ENCODE results near the gene GALT.

Gene GALT

DNA sequence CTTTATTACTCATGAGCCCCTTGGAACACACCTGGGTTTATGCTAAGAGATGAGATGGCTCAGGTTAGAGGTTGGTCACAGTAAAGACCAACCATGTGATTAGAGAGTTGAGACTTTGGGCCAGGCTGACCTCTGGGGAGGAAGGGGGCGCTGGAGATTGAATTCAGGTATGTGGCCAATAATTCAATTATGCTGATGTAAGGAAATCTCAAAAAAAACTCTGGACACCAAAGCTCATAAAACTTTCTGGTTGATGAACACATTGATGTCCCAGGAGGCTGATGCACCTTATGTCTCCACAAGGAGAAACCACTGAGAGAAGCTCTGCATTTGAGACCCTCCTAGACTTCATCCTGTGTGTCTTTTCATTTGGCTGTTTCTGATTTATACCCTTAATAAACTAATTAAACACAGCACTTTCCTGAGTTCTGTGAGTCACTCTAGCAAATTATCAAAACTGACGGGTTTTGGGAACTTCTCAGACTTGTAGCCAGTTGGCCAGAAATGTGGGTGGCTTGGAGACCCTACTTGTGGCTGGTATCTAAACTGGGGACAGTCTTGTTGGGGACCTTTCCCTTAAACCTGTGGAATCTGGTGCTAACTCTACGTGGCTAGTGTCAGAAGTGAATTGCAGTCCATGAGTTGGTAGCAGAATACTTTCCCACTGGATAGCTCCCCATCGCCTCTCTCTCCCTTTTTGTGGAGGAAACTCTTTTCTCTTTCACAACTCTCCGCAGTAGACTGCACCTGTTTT, 23.5 kb downstream of the GALT start:
- in situ Hi-C loops (cut with MboI; ENCODE audit: low pct_unique_long_range_greater_than_20kb, low sequenced_read_pairs), result no loop called here
- DNase-seq, result no peak

DNA sequence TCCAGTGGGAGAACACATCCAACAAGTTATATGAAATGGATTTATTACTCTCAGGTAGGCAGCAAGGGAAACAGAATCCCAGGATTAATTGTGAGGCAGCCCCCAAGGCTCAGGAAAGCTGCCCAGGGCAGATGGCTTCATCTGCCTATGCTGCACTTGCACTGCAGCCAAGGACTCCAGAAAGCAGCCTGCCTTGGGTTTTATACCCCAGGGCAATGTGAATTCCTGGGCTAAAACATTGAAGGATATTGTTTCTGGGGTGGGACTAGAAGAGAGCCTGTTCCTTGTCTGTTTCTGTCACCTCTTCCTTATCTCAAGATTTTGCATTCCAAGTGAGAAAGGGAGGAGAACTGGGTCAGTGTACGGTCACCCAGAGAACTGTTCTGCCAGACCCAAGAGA, 24.8 kb downstream of the GALT start:
- DNase-seq, result no peak
- in situ Hi-C loops (cut with MboI; ENCODE audit: low pct_unique_long_range_greater_than_20kb, low sequenced_read_pairs), result no loop called here

DNA sequence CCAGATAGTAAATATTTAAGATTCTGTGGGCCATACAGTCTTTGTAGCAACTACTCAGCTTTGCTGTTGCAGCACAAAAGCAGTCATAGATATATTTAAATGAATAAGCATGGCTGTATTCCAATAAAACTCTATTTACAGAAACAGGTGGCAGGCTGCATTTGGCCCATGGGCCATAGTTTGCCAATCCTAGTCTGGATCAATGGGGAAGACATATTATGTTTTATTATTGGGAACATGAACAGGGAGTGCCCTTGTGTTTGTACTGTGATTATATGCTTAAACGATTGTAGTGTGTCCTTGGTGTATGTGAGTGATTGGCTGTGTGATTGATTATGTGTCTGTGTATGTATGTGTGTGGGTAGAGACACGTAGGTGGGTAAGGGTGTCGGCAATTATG, 28.0 kb downstream of the GALT start:
- DNase-seq, result no peak
- in situ Hi-C loops (cut with MboI; ENCODE audit: low pct_unique_long_range_greater_than_20kb, low sequenced_read_pairs), result no loop called here

DNA sequence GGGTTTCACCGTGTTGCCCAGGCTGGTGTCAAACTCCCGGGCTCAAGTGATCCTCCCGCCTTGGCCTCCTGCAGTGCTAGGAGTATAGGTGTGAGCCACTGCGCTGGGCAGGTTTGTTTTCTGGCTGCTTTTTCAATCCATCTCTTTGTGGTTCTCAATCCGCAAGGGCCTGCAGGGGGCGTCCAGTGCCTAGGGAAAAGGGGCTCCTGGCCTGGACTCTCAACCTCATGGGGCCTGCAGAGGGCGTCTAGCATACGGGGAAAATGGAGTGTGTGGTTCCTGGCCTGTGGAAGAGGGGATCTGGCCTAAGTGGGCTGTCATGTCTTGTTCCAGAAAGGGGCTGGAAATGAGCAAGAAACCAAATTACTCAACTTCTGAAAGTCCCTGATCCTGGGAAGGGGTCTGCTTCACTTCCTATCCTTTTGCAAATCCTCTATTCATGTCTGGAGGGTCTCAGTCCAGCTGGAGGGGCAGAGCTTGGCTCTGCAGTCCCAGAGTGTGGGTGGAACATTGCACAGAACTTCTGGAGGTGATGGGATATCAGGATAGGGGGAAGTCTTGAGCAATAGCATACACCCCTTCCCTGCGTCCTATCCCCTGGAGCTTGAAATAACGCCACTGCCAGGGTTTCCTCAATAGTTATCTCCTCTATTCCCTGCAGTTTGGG, 28.7 kb downstream of the GALT start:
- peak; percentile 88 for DNase-seq
- in situ Hi-C loops (cut with MboI; ENCODE audit: low pct_unique_long_range_greater_than_20kb, low sequenced_read_pairs), result no loop called here

DNA sequence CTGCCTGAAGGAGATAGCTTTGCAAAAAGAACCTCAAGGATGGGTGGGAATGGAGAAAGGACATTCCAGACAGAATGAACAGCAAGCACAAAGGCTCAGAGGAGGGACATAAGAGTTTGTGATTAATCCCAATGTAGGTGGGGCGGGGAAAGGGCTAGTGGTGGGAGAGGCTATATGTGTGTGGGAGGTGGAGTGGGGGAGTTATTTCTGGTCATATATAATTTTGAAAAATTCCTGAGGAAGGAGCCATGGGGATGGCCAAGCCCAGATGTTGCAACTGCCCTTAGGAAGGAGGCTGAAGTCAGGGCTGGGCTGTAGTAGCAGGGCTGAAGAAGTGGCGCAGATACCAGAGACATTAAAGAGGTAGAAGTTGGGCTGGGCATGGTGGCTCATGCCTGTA, 29.4 kb downstream of the GALT start:
- in situ Hi-C loops (cut with MboI; ENCODE audit: low pct_unique_long_range_greater_than_20kb, low sequenced_read_pairs), result no loop called here
- no peak for DNase-seq

DNA sequence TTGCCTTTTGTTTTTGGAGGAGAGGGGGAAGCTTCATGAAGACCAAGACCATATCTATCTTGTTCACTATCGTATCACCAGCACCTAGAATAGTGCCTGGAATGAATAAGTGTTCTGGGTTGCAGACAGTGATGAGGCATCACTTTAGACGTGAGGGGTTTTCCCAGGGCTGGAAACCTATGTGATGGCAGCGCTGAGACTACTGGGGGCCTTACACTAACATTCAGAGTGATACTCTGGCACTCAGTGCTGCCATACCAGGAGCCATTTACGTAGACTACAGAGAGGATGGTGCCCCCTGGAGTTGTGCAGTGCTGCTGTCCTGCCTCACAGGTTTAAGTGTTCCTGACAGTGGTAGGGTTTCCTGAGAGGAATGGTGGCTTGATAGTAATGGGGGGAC, 37.7 kb downstream of the GALT start:
- in situ Hi-C loops (cut with MboI; ENCODE audit: low pct_unique_long_range_greater_than_20kb, low sequenced_read_pairs), result no loop called here
- no peak for DNase-seq

DNA sequence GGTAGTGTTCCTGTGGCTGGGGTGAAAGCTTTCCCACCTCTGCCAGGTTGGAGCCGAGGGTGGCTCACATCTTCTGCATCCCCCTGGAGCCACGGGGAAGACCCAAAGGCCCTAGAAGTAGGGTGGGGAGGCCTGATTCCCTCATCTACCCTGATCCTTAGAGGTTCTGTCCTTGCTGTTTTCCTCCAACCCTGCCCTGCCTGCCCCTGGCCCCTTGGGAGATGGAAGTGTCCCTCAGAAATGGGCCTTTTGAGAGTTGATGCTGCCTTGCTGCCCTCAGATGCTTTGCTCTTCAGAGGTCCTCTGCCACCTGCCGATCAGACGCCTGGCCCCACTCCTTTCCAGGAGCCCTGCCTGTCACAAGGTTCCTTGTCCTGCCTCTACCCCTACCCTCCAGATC, 38.3 kb downstream of the GALT start:
- DNase-seq, result no peak
- in situ Hi-C loops (cut with MboI; ENCODE audit: low pct_unique_long_range_greater_than_20kb, low sequenced_read_pairs), result no loop called here

DNA sequence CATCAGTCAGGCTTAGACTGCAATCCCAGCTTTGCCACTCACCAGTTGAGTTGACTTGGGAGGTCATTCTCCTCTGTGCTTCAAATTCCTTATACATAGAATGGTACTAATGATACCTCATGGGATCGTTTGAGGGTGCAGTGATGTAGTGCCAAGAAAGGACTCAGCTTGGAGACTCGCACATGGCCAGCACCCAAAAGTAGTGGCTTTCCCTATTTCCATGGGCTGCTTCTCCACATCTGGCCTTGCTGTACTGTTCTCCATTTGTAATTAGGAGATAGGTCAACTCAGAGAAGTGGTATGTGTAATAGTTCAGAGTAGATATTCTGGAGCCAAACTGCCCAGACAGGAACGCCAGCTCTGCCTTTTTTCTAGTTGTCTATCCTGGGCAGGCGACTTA, 39.1 kb downstream of the GALT start:
- in situ Hi-C loops (cut with MboI; ENCODE audit: low pct_unique_long_range_greater_than_20kb, low sequenced_read_pairs), result no loop called here
- no peak for DNase-seq

DNA sequence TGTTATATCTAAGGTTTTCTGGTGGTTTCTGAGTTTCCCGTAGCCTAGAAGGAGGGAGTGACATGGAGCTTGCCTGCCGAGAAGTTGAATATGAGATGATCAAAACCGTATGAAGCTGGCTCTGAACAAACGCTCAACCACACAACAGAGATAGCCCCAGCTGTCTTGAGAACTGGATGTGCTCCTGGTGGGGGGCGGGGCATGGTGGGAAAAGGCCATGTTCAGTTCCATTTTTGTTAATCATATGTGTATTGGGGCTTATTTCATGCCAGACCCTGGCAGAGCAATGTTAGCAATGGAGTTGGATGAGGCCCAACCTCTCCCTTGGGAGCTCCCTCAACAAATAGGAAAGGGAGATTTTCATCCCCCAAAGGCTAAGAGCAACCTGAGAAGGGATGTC, 39.8 kb downstream of the GALT start:
- DNase-seq, result no peak
- in situ Hi-C loops (cut with MboI; ENCODE audit: low pct_unique_long_range_greater_than_20kb, low sequenced_read_pairs), result no loop called here

DNA sequence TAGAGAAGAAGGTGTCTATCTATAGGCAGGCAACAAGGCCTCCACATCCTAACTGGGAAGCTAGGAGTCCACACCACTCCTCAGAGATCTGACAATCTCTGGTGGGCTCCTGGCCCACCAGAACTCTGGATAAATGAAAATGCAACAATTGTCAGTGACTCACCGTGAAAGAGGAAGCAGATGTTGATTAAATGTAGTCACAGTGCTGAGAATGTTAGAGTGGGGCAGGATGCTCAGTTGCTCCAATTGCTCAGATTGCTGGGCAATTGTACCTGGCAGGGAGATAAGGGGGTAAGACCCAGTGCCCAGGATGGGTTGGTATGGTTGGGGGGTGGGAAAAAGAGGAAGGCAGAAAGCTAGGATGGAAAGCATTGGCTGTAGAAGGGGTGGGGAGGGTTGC, 40.3 kb downstream of the GALT start:
- DNase-seq, result no peak
- in situ Hi-C loops (cut with MboI; ENCODE audit: low pct_unique_long_range_greater_than_20kb, low sequenced_read_pairs), result no loop called here

DNA sequence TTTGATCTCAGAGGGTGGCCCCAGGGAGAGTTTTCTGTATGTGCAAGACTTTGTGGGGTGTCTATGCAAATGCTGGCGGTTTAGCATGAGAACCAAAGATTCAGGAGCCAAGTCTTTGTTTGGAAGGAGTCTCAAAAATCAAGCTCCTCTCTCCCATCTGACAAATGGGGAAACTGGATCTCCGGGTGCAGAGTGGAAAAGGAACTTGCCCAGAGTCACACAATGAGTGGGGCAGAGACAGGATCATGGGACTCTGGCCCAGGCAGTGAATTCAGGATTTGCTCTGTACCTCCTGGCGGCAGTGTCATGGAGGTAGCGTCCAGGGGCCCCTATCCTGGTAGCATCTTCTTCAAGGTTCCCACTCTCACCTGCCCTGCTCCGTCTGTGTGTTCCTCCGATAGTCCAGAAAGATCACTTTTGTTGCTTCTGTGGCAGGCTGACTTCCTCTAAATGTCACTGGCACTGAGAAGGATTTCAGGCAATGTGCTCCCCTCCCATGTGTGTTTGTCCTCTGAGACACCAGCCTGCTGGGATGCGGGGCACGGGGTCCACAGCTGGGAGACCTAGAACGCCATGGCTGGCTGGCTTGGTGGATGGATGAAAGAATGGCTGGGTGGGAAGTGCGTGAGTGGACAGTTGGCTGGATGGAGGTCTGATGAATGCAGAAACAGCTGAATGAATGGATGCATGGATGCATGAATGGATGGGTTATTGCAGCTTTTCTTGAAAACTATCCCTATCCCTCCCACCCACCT, 41.0 kb downstream of the GALT start:
- DNase-seq, result no peak
- in situ Hi-C loops (cut with MboI; ENCODE audit: low pct_unique_long_range_greater_than_20kb, low sequenced_read_pairs), result no loop called here

DNA sequence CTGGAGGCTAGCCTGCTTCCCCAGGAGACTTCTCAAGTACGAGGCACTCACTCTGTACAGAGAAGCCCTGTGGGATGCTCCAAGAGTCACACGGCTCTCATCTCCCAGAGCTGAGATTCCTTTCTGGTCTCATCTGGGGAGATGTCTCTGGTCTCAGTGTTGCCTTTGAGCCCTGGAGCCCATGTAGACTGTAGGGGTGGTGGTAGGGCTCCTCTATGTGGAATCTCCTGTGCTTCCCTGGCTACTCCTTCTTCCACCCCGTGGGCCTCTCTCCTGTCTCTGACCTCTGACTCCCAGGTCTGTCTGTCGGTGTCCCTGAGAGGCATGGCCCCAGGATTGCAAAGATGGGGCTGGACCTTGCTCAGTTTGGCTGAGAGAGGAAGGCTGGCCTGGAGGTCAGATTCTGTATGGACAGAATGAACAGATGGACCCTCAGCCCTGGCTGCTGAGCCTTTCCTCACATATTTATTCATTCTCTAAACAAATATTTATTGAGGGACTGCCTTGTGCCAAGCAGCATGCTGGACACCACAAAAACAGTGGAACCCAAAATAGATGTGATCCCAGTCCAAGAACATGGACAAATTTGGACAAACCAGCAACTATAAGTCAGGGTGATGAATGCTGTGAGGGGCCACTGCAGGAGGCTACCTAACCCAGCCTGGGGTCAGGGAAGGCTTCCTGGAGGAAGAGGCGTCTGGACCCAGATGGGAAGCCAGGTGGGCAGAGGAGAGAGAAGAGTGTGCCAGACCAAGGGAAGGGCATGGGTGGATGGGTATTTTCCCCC, 42.0 kb downstream of the GALT start:
- in situ Hi-C loops (cut with MboI; ENCODE audit: low pct_unique_long_range_greater_than_20kb, low sequenced_read_pairs), result no loop called here

DNA sequence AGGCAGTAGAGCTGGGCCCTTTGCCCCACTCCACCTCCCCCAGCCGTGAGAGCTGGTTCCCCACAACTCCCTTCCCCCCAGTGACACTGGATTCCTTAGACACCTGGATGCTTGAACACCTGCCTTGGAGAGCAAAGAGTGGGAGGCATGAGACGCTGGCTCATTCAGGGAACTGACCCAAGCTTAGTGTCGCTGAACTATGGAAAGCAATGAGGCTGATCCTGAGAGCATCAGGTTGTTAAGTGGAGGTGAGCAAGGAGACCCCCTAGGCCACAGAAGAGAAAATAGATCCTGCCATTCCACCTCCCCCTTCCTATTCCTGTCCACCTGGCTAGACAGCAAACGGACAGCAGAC, 42.6 kb downstream of the GALT start:
- in situ Hi-C loops (cut with MboI; ENCODE audit: low pct_unique_long_range_greater_than_20kb, low sequenced_read_pairs), result no loop called here

More for the DNA sequence above, 42.0 kb downstream of the GALT start:
- DNase-seq, result no peak

DNA sequence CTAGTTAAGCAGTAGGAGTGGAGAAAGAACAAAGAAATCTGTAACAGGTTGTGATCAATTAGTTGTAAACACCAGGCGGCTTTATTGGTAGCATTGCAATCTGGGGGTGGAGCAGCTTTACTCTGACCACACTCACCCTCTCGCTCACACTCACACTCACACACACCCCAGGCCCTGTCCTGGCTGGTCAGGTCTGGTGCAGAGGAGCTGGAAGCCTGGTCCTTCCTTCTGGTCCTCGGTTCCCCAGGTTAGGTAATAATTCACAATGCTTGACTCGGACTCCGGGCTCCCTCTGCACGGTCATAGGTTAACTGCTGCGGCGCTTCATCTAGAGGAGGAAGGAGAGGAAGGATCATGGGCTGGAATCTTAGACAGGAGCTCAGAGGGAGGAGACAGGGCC, 43.0 kb downstream of the GALT start:
- in situ Hi-C loops (cut with MboI; ENCODE audit: low pct_unique_long_range_greater_than_20kb, low sequenced_read_pairs), result no loop called here
- DNase-seq, result no peak

More for the DNA sequence above, 42.6 kb downstream of the GALT start:
- DNase-seq, result no peak

DNA sequence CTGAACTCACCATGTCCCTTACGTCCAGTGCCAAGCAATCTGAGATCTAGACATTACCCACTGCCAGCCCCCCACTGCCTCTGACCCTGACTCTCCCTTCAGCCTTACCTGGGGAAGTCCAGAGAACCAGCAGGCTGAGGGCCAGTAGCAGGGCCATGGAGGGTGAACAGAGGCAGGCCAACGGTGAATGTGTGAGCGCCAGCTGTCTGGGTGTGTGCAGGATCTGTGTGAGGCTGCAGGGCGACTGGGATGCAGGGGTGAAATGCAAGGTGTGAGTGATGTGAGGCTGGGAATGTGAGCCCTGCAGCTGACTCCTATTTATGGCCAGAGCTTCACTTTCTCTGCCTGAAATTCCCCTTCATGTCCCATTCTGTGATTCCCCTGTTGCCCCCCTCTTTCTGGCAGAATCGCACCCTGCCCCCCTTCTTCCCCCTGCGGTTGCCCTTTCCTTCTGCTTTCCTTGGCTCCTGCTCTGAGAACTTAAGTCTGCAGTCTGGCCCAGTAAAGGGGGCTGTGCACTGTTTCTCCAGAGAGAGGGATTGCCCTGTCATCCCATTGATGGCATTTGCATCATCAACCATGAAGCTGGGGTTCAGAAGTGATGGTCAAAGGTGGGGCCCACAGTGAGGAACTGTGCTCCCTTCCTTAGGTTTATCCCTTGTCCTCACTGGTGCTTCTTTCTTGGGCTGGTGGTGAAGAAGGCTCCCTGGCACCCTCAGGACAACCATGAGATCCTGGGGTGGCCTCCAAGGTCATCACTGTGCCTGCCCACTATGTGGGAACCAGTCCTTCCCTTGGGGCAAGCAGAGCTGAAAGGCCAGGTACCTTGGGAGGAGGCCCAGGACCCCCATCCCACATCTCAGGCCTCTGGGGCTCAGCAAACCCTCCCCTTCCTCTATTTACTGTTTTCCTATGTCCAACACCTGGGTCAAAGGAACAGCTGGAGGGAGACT, 44.8 kb downstream of the GALT start, which contains the start of gene CCL19:
TSS of gene CCL19 (minus strand) at position 294 of the 953 bp plus-strand sequence. CDS start at position 157, 137 bp downstream.
- in situ Hi-C loops (cut with MboI; ENCODE audit: low pct_unique_long_range_greater_than_20kb, low sequenced_read_pairs), result no loop called here
- DNase-seq, result peak; percentile 34

DNA sequence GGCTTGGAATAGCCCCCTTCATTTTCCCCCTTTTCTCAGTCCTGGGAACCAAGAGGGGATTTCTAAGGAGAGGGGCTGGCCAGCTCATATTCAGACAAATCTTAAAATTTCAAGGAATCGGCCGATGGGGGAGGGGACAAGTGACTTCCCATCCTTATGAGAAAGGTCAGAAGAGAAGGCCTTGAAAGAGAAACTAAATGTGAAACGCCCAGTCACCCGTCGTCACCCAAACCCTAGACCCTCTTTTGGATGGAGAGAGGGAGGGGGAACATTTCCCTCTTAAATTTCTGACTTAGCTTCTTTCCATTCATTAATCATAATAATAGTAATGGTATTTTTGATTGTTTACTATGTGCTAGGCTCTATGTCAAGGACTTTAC, 45.5 kb downstream of the GALT start:
- in situ Hi-C loops (cut with MboI; ENCODE audit: low pct_unique_long_range_greater_than_20kb, low sequenced_read_pairs), result no loop called here
- no peak for DNase-seq

DNA sequence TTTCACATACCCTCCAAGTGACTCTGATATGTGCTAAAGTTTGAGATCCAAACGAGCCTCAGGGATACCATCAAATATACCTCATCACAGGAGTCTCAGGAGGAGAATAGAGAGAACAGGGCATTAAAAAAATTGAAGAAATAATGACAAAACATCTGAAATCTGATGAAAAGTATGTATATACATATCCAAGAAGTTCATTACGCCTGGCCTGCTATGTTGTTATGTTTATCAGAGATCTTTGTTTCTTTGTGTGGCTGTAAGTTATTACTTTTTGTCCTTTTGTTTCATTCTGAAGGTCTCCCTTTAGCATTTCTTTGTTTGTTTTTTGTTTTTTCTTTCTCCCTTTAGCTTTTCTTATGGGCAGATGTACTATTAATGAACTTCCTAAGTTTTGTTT, 47.1 kb downstream of the GALT start:
- in situ Hi-C loops (cut with MboI; ENCODE audit: low pct_unique_long_range_greater_than_20kb, low sequenced_read_pairs), result no loop called here
- no peak for DNase-seq

DNA sequence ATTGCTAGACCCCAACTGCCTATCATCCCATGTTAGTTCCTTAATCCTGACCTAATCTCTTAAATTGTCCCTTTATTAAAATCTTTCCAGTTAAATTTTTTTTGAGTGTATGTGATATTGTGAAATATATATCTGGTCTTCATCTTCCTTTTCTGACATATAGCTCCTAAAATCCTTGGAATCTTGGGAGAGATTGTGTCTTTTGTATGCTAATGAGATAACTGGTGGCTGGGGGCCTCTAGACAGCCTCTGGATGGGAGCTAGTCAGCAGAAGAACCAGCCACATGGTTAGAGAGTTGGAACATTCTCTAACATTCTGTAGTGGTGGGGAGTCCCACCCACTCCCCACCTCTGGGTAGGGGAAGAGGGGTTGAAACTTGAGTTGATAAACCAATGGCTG, 48.3 kb downstream of the GALT start:
- in situ Hi-C loops (cut with MboI; ENCODE audit: low pct_unique_long_range_greater_than_20kb, low sequenced_read_pairs), result no loop called here
- no peak for DNase-seq

Measured in KBM-7 (cell line).